ENCODE data around the gene ZNRF1.

GRCh38 chr16:75116911-75117245 is 118.1 kb downstream of the ZNRF1 start:
- no peak for TF ChIP-seq CTCF (IDR thresholded peaks at IDR 0.05)
- no peak for TF ChIP-seq EP300 (IDR thresholded peaks at IDR 0.05)
